Tibial nerve (tissue), 4 donors: ENCODE measurements around the gene NR2E1. TPM values are rescaled to one million over a fixed set of nuclear protein-coding genes. Genes with fewer than 3 reads are reported as not detected.

ENCODE experiments used
- DNase-seq, 2 donors: peaks; one replicate each; pipeline ENCODE4 v3.0.0-alpha.2; 2019; ENCODE audit warnings: low spot score in 2 of 2
- H3K27ac ChIP-seq, 4 donors: fragments of 200-600 bp; sonication (generic) in 3 of 4; one replicate each; pipeline ENCODE4 v1.5.1; 2017 to 2019; ENCODE audit warnings: mild to moderate bottlenecking in 1 of 4
- H3K27me3 ChIP-seq, 2 donors: fragments of 200-600 bp; sonication (generic) in 1 of 2; one replicate each; pipeline versions ENCODE4 v1.5.1 to v1.6.0; 2017 to 2019
- H3K36me3 ChIP-seq, 3 donors: fragments of 200-600 bp; sonication (generic); one replicate each; pipeline ENCODE4 v1.5.1; 2018 to 2019
- H3K4me1 ChIP-seq, 4 donors: fragments of 200-600 bp; sonication (generic) in 3 of 4; one replicate each; pipeline ENCODE4 v1.5.1; 2017 to 2019
- H3K4me3 ChIP-seq, 4 donors: fragments of 200-600 bp; sonication (generic) in 3 of 4; one replicate each; pipeline ENCODE4 v1.5.1; 2017 to 2019; ENCODE audit warnings: mild to moderate bottlenecking in 1 of 4, moderate library complexity in 1 of 4
- H3K9me3 ChIP-seq, 4 donors: fragments of 200-600 bp; sonication (generic) in 3 of 4; one replicate each; pipeline ENCODE4 v1.5.1; 2017 to 2019
- CTCF ChIP-seq, 5 experiments: fragments of 200-600 bp in 3 of 5; fragments of 450-650 bp in 2 of 5; sonication (generic) in 3 of 5; IDR thresholded peaks; one replicate each; pipeline ENCODE4 v1.5.1; 2016 to 2019; ENCODE audit warnings: antibody characterized with exemption in 5 of 5, mild to moderate bottlenecking in 3 of 5, moderate library complexity in 2 of 5
- EP300 ChIP-seq, 2 donors: sonication (generic); formaldehyde crosslinking; IDR thresholded peaks; one replicate each; pipeline ENCODE4 v1.6.1; 2017; ENCODE audit warnings: antibody characterized with exemption in 2 of 2, mild to moderate bottlenecking in 1 of 2
- POLR2A ChIP-seq, 2 donors: fragments of 450-650 bp; IDR thresholded peaks; one replicate each; pipeline ENCODE4 v1.6.1; 2017; ENCODE audit warnings: antibody characterized with exemption in 2 of 2, mild to moderate bottlenecking in 2 of 2, moderate library complexity in 2 of 2
- WGBS, 2 donors: methylation state at CpG; one replicate each; pipeline ENCODE4 v1.1.5; 2018; 5-methylcytosine and 5-hydroxymethylcytosine counted together
- total RNA-seq, 4 donors: library from RNA; depleted of rRNA; stranded (reverse); fragments of >200 nt; gene quantifications; one replicate each; pipeline ENCODE4 v1.1.0, GENCODE V29; 2016

The NR2E1 gene
- total RNA-seq, 4 donors from 2014 or later: not detected

GRCh38 chr6:108187519-108187918 is 21.7 kb downstream of the NR2E1 start:
- no peaks in the 10 kb centered on the region for H3K9me3 ChIP-seq
- H3K27me3 ChIP-seq: peaks cover 0 to 8% of the 10 kb centered on the region in 2 donors
- TF ChIP-seq POLR2A (IDR thresholded peaks at IDR 0.05) (no peak), CTCF (IDR thresholded peaks at IDR 0.05) (no peak), EP300 (IDR thresholded peaks at IDR 0.05) (no peak)
- no peak overlapping the region for H3K27ac ChIP-seq
- 82 to 84% methylated on average over 9 of the region's 9 CpGs for WGBS, 2 donors
- no peaks in the 10 kb centered on the region for H3K4me1 ChIP-seq
- no peaks in the 10 kb centered on the region for H3K36me3 ChIP-seq
- DNase-seq: no peak
- no peak overlapping the region for H3K4me3 ChIP-seq

- H3K27me3 ChIP-seq: no peaks in the 10 kb centered on the region
- no peak for DNase-seq
- H3K4me1 ChIP-seq: no peaks in the 10 kb centered on the region
- no peak overlapping the region for H3K4me3 ChIP-seq
- TF ChIP-seq EP300 (IDR thresholded peaks at IDR 0.05): no peak
- TF ChIP-seq POLR2A (IDR thresholded peaks at IDR 0.05): no peak
- TF ChIP-seq CTCF (IDR thresholded peaks at IDR 0.05): no peak
- 44 to 74% methylated on average over 1 of the region's 1 CpG for WGBS, 2 donors
- H3K9me3 ChIP-seq: no peaks in the 10 kb centered on the region
- H3K27ac ChIP-seq: no peak overlapping the region
- H3K36me3 ChIP-seq: no peaks in the 10 kb centered on the region
These were observed 27.3 kb downstream of the NR2E1 start for GRCh38 chr6:108193131-108193530.

GRCh38 chr6:108193835-108194234 is 28.0 kb downstream of the NR2E1 start:
- WGBS, 2 donors: 68 to 96% methylated on average over 1 of the region's 1 CpG
- DNase-seq: no peak
- Histone ChIP-seq H3K27me3 (no peaks in the 10 kb centered on the region), H3K9me3 (no peaks in the 10 kb centered on the region), H3K4me3 (no peak overlapping the region), H3K27ac (no peak overlapping the region), H3K36me3 (no peaks in the 10 kb centered on the region), H3K4me1 (no peaks in the 10 kb centered on the region)
- TF ChIP-seq POLR2A (IDR thresholded peaks at IDR 0.05) (no peak), EP300 (IDR thresholded peaks at IDR 0.05) (no peak), CTCF (IDR thresholded peaks at IDR 0.05) (no peak)

GRCh38 chr6:108194503-108194902 is 28.7 kb downstream of the NR2E1 start:
- WGBS, 2 donors: 89% methylated on average over 8 of the region's 8 CpGs
- Histone ChIP-seq H3K27me3 (no peaks in the 10 kb centered on the region), H3K4me1 (no peaks in the 10 kb centered on the region), H3K9me3 (no peaks in the 10 kb centered on the region), H3K36me3 (no peaks in the 10 kb centered on the region), H3K27ac (no peak overlapping the region), H3K4me3 (no peak overlapping the region)
- TF ChIP-seq EP300 (IDR thresholded peaks at IDR 0.05) (no peak), POLR2A (IDR thresholded peaks at IDR 0.05) (no peak), CTCF (IDR thresholded peaks at IDR 0.05) (no peak)
- no peak for DNase-seq

- Histone ChIP-seq H3K9me3 (no peaks in the 10 kb centered on the region), H3K4me3 (no peak overlapping the region), H3K4me1 (no peaks in the 10 kb centered on the region), H3K27ac (no peak overlapping the region), H3K36me3 (peaks cover 0 to 7% (median 0%) of the 10 kb centered on the region in 3 donors), H3K27me3 (no peaks in the 10 kb centered on the region)
- TF ChIP-seq CTCF (IDR thresholded peaks at IDR 0.05): no peak
- no peak for TF ChIP-seq EP300 (IDR thresholded peaks at IDR 0.05)
- TF ChIP-seq POLR2A (IDR thresholded peaks at IDR 0.05): no peak
- no peak for DNase-seq
- WGBS, 2 donors: 90 to 95% methylated on average over 3 of the region's 3 CpGs
These were observed 29.4 kb downstream of the NR2E1 start for GRCh38 chr6:108195209-108195608.
